ENCODE results near the gene XPC.

The XPC gene

GRCh38 chr3:14119651-14120050 lies 58.8 kb downstream of the XPC start:
- H3K36me3 ChIP-seq (ENCODE audit: low read length): no peaks in the 10 kb centered on the region
- no peaks in the 10 kb centered on the region for H3K9me3 ChIP-seq (ENCODE audit: insufficient read depth, low read length)
- no peak overlapping the region for H3K4me2 ChIP-seq (ENCODE audit: low read depth, low read length, poor library complexity, severe bottlenecking)
- TF ChIP-seq CTCF (IDR thresholded peaks at IDR 0.05; ENCODE audit: insufficient read depth, low read length, poor library complexity, severe bottlenecking) (no peak), EZH2phosphoT487 (conservative IDR thresholded peaks at IDR 0.05; ENCODE audit: low read length) (no peak)
- no peaks in the 10 kb centered on the region for H4K20me1 ChIP-seq (ENCODE audit: low read depth, low read length)
- H3K79me2 ChIP-seq (ENCODE audit: insufficient read depth, low read length): peaks cover 57% of the 10 kb centered on the region
- H2AFZ ChIP-seq (ENCODE audit: low read depth, low read length, severe bottlenecking): no peak overlapping the region
- no peak overlapping the region for H3K9ac ChIP-seq (ENCODE audit: low read length)
- H3K27ac ChIP-seq (ENCODE audit: low read depth, low read length): no peak overlapping the region
- no peak overlapping the region for H3K4me3 ChIP-seq (ENCODE audit: insufficient read depth, low read length, poor library complexity, severe bottlenecking)
- H3F3A ChIP-seq (ENCODE audit: insufficient read depth): no peaks in the 10 kb centered on the region
- no peaks in the 10 kb centered on the region for H3K9me2 ChIP-seq (replicated peaks; ENCODE audit: insufficient read depth, low read length)
- no peaks in the 10 kb centered on the region for H3K27me3 ChIP-seq (ENCODE audit: low read length)

- no peaks in the 10 kb centered on the region for H3K9me3 ChIP-seq (ENCODE audit: insufficient read depth, low read length)
- no peak overlapping the region for H3K27ac ChIP-seq (ENCODE audit: low read depth, low read length)
- no peak overlapping the region for H3K9ac ChIP-seq (ENCODE audit: low read length)
- H3K36me3 ChIP-seq (ENCODE audit: low read length): no peaks in the 10 kb centered on the region
- no peaks in the 10 kb centered on the region for H3K27me3 ChIP-seq (ENCODE audit: low read length)
- no peak overlapping the region for H2AFZ ChIP-seq (ENCODE audit: low read depth, low read length, severe bottlenecking)
- TF ChIP-seq CTCF (IDR thresholded peaks at IDR 0.05; ENCODE audit: insufficient read depth, low read length, poor library complexity, severe bottlenecking): no peak
- no peak for TF ChIP-seq EZH2phosphoT487 (conservative IDR thresholded peaks at IDR 0.05; ENCODE audit: low read length)
- no peak overlapping the region for H3K4me2 ChIP-seq (ENCODE audit: low read depth, low read length, poor library complexity, severe bottlenecking)
- H4K20me1 ChIP-seq (ENCODE audit: low read depth, low read length): no peaks in the 10 kb centered on the region
- peaks cover 48% of the 10 kb centered on the region for H3K79me2 ChIP-seq (ENCODE audit: insufficient read depth, low read length)
- no peak overlapping the region for H3K4me3 ChIP-seq (ENCODE audit: insufficient read depth, low read length, poor library complexity, severe bottlenecking)
- H3F3A ChIP-seq (ENCODE audit: insufficient read depth): no peaks in the 10 kb centered on the region
- H3K9me2 ChIP-seq (replicated peaks; ENCODE audit: insufficient read depth, low read length): no peaks in the 10 kb centered on the region
These were observed 59.7 kb downstream of the XPC start for GRCh38 chr3:14118400-14119381.

GRCh38 chr3:14117468-14118399 lies 60.7 kb downstream of the XPC start:
- H3K4me3 ChIP-seq (ENCODE audit: insufficient read depth, low read length, poor library complexity, severe bottlenecking): no peak overlapping the region
- H3K27ac ChIP-seq (ENCODE audit: low read depth, low read length): no peak overlapping the region
- H2AFZ ChIP-seq (ENCODE audit: low read depth, low read length, severe bottlenecking): no peak overlapping the region
- no peak overlapping the region for H3K4me2 ChIP-seq (ENCODE audit: low read depth, low read length, poor library complexity, severe bottlenecking)
- no peaks in the 10 kb centered on the region for H3K9me3 ChIP-seq (ENCODE audit: insufficient read depth, low read length)
- no peak for TF ChIP-seq CTCF (IDR thresholded peaks at IDR 0.05; ENCODE audit: insufficient read depth, low read length, poor library complexity, severe bottlenecking)
- TF ChIP-seq EZH2phosphoT487 (conservative IDR thresholded peaks at IDR 0.05; ENCODE audit: low read length): no peak
- H3K27me3 ChIP-seq (ENCODE audit: low read length): no peaks in the 10 kb centered on the region
- no peak overlapping the region for H3K9ac ChIP-seq (ENCODE audit: low read length)
- H3F3A ChIP-seq (ENCODE audit: insufficient read depth): no peaks in the 10 kb centered on the region
- H3K79me2 ChIP-seq (ENCODE audit: insufficient read depth, low read length): peaks cover 39% of the 10 kb centered on the region
- no peaks in the 10 kb centered on the region for H4K20me1 ChIP-seq (ENCODE audit: low read depth, low read length)
- no peaks in the 10 kb centered on the region for H3K9me2 ChIP-seq (replicated peaks; ENCODE audit: insufficient read depth, low read length)
- H3K36me3 ChIP-seq (ENCODE audit: low read length): no peaks in the 10 kb centered on the region

All from SU-DHL-6 (cell line).